ENCODE data around the gene SLU7. TPM values are rescaled to one million over a fixed set of nuclear protein-coding genes. Genes with fewer than 3 reads are reported as not detected.

SLU7 gene
- total RNA-seq, 3 donors from 2014 or later = 77.0 to 88.3 (median 86.3) TPM

DNA sequence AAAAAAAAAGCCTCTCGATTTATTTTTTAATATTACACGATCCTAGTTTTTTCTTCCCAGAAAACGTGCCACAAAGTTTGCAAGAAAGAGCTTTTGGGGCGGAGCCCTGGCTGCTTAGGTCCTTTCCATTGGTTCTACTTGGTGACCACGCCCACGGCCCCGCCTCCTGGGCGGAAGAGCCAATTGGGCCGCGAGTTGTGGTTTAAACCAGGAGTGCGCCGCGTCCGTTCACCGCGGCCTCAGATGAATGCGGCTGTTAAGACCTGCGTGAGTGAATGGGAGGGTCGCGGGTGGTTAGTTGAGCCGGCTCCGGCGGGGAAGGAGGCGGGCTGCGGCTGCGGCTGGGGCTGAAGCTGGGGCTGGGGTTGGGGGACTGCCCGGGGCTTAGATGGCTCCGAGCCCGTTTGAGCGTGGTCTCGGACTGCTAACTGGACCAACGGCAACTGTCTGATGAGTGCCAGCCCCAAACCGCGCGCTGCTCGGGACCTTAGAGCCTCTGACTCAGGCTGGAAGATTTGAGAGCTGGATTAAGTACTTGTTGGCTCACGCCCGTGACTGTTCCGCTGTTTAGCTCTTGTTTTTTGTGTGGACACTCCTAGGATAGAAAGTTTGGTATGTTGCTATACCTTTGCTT lies 2.9 kb upstream of the SLU7 start, which contains the start of gene PTTG1:
Gene PTTG1, plus strand, starts transcription at position 231 of the 634 bp plus-strand sequence. CDS start 458 bp downstream, outside the sequence.
- no peaks in the 10 kb centered on the region for H3K4me1 ChIP-seq
- H3K9me3 ChIP-seq = no peaks in the 10 kb centered on the region
- DNase-seq (ENCODE audit: low spot score in 2 of 2) = peak; percentile 90 to 95
- peak within 1 kb of the TSS; percentile 82 to 86 for H3K27ac ChIP-seq
- H3K4me3 ChIP-seq = peak within 1 kb of the TSS; percentile 76 to 85 (median 79)
- TF ChIP-seq POLR2A (IDR thresholded peaks at IDR 0.05) (no peak), POLR2AphosphoS5 (IDR thresholded peaks at IDR 0.05) (peak in 1 of 3 donors; percentile 20)
- no peaks in the 10 kb centered on the region for H3K36me3 ChIP-seq
- intact Hi-C loops (cut with DNase I; ENCODE audit: low total_unique reads) = no loop called here
- H3K27me3 ChIP-seq = no peaks in the 10 kb centered on the region

DNA sequence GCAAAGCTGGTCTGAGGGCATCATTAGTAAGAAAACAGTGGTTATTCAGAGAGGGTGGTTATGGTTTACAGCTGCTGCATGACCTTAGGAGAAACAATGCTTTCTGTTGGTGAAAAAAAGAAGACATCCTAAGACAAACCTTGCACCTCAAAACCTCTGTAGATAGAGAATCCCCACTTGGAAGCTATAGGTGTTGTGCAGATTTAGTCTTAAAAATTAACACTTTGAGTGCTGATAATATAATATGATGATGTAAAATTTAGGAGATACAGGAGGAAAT lies 1.4 kb upstream of the SLU7 start:
- H3K27ac ChIP-seq = no peak overlapping the region
- intact Hi-C loops (cut with DNase I; ENCODE audit: low total_unique reads) = no loop called here
- H3K4me1 ChIP-seq = no peaks in the 10 kb centered on the region
- no peaks in the 10 kb centered on the region for H3K36me3 ChIP-seq
- no peak overlapping the region for H3K4me3 ChIP-seq
- TF ChIP-seq POLR2AphosphoS5 (IDR thresholded peaks at IDR 0.05) (no peak), POLR2A (IDR thresholded peaks at IDR 0.05) (no peak)
- TF ChIP-seq, protein P1, sequence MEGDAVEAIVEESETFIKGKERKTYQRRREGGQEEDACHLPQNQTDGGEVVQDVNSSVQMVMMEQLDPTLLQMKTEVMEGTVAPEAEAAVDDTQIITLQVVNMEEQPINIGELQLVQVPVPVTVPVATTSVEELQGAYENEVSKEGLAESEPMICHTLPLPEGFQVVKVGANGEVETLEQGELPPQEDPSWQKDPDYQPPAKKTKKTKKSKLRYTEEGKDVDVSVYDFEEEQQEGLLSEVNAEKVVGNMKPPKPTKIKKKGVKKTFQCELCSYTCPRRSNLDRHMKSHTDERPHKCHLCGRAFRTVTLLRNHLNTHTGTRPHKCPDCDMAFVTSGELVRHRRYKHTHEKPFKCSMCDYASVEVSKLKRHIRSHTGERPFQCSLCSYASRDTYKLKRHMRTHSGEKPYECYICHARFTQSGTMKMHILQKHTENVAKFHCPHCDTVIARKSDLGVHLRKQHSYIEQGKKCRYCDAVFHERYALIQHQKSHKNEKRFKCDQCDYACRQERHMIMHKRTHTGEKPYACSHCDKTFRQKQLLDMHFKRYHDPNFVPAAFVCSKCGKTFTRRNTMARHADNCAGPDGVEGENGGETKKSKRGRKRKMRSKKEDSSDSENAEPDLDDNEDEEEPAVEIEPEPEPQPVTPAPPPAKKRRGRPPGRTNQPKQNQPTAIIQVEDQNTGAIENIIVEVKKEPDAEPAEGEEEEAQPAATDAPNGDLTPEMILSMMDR (IDR thresholded peaks at IDR 0.05) = no peak
- H3K9me3 ChIP-seq = no peaks in the 10 kb centered on the region
- no peaks in the 10 kb centered on the region for H3K27me3 ChIP-seq
- no peak for DNase-seq (ENCODE audit: low spot score in 2 of 2)

DNA sequence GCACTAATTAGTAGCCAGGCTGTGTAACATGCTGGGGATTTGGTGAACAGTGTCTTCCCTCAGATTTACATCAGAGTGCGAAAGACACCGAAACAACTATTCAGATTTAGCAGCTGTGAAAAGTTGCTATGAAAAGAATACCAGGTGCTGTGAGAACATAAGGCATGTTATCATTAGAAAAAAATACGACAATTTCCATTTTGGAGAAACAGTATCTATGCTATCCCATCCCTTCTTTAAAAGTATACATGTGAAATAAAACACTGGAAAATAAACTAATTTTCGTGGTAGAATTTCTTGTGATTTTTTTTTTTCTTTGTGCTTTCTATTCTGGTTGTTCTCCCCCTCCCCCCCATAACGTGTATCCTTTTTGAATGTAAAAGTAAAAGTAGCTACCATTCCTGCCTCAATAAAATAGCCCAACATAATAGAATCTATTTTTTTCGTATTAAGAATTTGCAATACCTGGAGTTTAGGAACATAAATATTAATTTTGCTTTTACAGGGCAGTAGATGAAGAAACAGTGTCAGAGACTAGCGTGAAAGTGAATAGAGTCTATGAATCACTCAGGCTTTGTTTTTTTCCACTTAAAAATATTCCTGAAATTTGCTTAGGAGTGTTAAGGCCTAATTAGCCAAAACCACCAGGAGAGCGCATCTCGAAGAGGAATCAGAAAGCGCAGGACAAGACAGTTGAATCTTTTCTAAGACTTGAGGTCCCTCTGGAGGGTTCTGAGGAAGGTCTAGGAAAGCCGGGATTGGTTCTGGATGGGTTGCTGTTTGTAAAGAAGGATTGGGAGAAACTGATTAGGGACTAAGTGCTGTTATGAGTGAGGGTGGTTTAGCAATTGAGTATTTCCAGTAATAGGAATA lies 813 bp upstream of the SLU7 start:
- no peaks in the 10 kb centered on the region for H3K27me3 ChIP-seq
- TF ChIP-seq POLR2AphosphoS5 (IDR thresholded peaks at IDR 0.05) = no peak
- TF ChIP-seq, protein P1 (IDR thresholded peaks at IDR 0.05) = no peak
- no peak for TF ChIP-seq POLR2A (IDR thresholded peaks at IDR 0.05)
- no peaks in the 10 kb centered on the region for H3K4me1 ChIP-seq
- intact Hi-C loops (cut with DNase I; ENCODE audit: low total_unique reads) = no loop called here
- no peaks in the 10 kb centered on the region for H3K9me3 ChIP-seq
- no peaks in the 10 kb centered on the region for H3K36me3 ChIP-seq
- peak overlapping the region; percentile 95 to 96 for H3K27ac ChIP-seq
- peak overlapping the region; percentile 80 to 90 (median 84) for H3K4me3 ChIP-seq
- DNase-seq (ENCODE audit: low spot score in 2 of 2) = no peak

DNA sequence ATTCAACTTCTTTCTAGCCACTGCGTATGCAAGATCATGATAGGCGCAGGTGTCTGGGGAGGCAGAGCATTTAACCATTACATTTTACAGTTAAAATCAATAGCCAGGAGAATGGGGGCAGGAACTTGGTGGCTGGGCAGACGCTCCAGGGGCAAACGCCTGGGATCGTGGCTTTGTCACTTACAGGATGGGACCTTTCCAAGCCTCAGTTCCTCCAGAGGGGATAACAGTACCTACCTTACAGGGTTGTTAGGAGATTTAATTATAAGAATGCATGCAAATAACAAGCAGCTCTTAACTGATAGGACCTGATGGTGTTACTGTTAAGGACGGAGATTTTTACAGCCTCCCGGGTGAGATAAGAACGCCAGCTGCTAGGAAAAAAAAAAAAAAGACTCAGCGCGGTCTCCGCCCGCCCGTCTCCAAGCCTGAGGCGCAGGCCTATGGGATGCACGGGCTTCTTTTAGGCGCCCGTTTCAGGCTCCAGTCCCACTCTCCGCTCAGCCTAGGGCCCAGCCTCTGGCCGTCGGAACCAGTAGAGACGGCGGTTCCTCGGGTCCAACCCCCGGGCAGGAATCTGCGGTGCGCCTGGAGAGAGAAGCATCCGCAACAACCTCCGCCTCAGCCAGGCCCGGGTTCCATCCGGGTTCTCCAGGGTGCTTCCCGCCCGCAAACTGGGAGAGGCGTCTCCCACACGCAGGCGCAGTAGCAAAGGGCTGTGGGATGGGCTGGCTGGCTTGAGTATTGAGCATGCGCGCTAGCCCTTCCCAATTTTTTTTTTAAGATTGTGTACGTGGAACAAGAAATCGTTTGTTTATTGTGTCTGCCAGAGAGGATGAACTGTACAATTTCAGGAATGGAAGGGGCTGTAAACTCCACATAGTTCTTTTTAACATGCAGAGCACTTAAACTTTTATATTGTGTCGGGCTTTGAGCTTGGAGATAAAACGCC lies 19.2 kb downstream of the SLU7 start, which contains the start of gene FAM200C:
Gene FAM200C, minus strand, starts transcription at position 653 of the 952 bp plus-strand sequence. CDS start 4,564 bp downstream, outside the sequence.
- no peaks in the 10 kb centered on the region for H3K27me3 ChIP-seq
- H3K9me3 ChIP-seq = no peaks in the 10 kb centered on the region
- peak within 1 kb of the TSS; percentile 83 to 88 for H3K27ac ChIP-seq
- DNase-seq (ENCODE audit: low spot score in 2 of 2) = peak; percentile 79 to 86
- H3K4me3 ChIP-seq = peak within 1 kb of the TSS; percentile 69 to 80 (median 70)
- intact Hi-C loops (cut with DNase I; ENCODE audit: low total_unique reads) = no loop called here
- H3K36me3 ChIP-seq = peaks cover 9% of the 10 kb centered on the region
- TF ChIP-seq POLR2A (IDR thresholded peaks at IDR 0.05) = peak; percentile 96
- TF ChIP-seq, protein P1 (IDR thresholded peaks at IDR 0.05) = no peak
- TF ChIP-seq POLR2AphosphoS5 (IDR thresholded peaks at IDR 0.05) = peak; percentile 88 to 96 (median 95)
- H3K4me1 ChIP-seq = no peaks in the 10 kb centered on the region

DNA sequence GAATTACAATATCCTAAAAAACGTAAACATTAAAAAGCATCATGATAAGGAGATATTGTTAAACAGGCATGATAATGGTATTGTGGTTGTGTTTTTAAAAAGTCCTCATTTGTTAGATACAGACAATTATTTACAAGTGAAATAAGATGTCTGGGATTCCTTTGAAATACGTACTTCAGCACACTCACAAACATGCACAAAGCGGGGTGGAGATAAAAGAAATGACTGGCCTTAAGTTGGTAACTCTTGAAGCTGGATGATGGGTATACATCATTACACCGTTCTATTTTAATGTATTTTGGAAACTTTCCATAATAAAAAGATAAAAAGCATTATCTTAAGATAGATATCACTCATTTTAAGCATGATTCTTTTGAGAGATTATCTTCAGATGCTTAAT lies 20.1 kb downstream of the SLU7 start:
- Histone ChIP-seq H3K36me3 (peaks cover 2% of the 10 kb centered on the region), H3K4me3 (peak overlapping the region; percentile 69 to 80 (median 70)), H3K9me3 (no peaks in the 10 kb centered on the region), H3K27ac (peak overlapping the region in 1 of 2 donors; percentile 83), H3K4me1 (no peaks in the 10 kb centered on the region), H3K27me3 (no peaks in the 10 kb centered on the region)
- intact Hi-C loops (cut with DNase I; ENCODE audit: low total_unique reads) = no loop called here
- TF ChIP-seq, protein P1 (IDR thresholded peaks at IDR 0.05) = no peak
- TF ChIP-seq POLR2A (IDR thresholded peaks at IDR 0.05) (no peak), POLR2AphosphoS5 (IDR thresholded peaks at IDR 0.05) (no peak)
- DNase-seq (ENCODE audit: low spot score in 2 of 2) = no peak
